GM19468 (cell line): ENCODE results near the gene CASR.
A peak's percentile ranks its signal among the peaks of the same experiment; 100 is the strongest.

Experiments used
- ATAC-seq: cut with Tn5 transposase; IDR thresholded peaks from one replicate; pipeline ENCODE4 v1.9.1; 2021; ENCODE audit warnings: mild to moderate bottlenecking, moderate library complexity, moderate number of reproducible peaks; ENCODE audit not compliant: unreplicated experiment; ENCODE audit errors: extremely low read depth

The CASR gene

GRCh38 chr3:122299215-122299614, 115.7 kb downstream of the CASR start:
- ATAC-seq, result no peak

DNA sequence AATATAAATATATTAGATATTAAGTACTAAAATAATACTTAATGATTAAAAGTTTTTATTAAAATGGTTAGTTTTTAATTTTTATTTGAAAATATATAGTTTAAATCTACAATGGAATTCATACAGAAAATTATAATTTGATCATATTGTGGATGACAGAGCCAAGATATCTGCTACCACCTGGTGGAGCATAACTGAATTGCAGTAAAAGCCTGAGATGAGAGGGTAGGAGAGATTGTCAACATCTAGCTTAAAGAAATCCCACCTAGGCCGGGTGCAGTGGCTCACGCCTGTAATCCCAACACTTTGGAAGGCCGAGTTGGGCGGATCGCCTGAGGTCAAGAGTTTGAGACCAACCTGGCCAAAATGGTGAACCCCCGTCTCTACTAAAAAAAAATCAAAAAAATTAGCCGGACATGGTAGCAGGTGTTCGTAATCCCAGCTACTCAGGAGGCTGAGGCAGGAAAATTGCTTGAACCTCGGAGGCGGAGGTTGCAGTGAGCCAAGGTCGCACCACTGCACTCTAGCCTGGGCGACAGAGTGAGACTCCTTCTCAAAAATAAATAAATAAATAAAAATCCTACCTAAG, 116.5 kb downstream of the CASR start:
- ATAC-seq, result no peak

- ATAC-seq, result peak; percentile 70
These were observed 117.6 kb downstream of the CASR start for GRCh38 chr3:122301063-122301462.

- no peak for ATAC-seq
These were observed 122.6 kb downstream of the CASR start for GRCh38 chr3:122305818-122306621.

DNA sequence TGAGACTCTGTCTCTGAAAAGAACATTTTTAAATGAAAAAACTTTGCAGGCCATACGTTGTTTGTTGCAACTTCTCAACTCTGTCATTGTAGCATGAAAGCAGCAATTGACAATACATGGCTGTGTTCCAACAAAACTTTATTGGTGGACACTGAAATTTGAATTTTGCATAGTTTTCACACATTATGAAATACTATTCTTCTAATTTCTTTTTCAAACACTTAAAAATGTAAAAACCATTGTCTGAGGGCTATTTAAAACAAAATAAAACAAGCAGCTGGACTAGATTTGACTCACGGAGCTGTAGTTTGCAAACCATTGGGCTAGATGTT, 123.1 kb downstream of the CASR start:
- no peak for ATAC-seq

DNA sequence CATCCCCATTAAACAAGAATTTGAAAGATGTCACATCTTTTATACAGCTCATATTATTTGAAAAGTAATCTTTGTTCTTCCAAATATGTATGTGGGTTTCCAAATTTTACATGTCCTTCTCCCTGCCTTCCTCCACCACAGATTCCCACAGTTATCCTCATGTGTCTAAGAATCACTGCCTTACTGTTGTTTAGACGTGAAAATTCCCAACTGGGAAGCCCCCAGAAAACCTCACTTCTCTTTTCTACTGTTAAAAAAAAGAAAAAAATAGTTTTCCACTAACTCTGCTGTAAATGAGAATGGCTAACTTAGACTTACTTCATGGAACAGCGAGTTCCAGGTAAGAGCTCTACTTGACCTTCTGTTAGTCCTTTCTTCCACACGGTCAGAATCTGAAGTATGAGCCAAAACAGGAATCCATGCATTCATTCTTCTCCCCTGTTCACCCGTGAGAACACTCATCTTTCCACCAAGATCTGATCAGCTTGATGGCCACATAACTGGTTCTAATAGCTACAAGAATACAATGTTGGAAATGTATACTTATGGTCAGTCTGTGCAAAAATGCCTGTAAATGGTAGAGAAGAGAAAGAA, 123.7 kb downstream of the CASR start:
- no peak for ATAC-seq

GRCh38 chr3:122307976-122308375, 124.5 kb downstream of the CASR start:
- no peak for ATAC-seq

DNA sequence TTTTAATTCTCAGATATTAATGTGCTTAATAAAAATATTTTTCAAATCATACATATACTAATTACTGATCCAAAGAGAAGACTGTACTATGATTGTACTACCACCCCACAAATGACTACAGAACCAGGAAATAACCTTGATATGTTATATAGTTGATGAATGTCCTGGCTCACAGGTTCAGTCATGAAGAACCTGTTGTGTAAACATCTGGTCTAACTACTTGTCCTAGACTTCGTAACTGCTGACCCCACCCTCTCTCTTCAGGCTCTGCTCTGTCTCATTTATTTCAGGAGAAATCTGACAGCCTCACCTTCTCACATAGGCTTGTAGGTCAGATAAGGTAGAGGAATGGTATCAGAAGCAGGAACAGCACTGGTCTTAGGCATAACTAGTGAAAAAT, 126.9 kb downstream of the CASR start:
- ATAC-seq, result no peak

GRCh38 chr3:122312826-122313225, 129.4 kb downstream of the CASR start:
- ATAC-seq, result no peak

GRCh38 chr3:122313281-122313680, 129.8 kb downstream of the CASR start:
- no peak for ATAC-seq

DNA sequence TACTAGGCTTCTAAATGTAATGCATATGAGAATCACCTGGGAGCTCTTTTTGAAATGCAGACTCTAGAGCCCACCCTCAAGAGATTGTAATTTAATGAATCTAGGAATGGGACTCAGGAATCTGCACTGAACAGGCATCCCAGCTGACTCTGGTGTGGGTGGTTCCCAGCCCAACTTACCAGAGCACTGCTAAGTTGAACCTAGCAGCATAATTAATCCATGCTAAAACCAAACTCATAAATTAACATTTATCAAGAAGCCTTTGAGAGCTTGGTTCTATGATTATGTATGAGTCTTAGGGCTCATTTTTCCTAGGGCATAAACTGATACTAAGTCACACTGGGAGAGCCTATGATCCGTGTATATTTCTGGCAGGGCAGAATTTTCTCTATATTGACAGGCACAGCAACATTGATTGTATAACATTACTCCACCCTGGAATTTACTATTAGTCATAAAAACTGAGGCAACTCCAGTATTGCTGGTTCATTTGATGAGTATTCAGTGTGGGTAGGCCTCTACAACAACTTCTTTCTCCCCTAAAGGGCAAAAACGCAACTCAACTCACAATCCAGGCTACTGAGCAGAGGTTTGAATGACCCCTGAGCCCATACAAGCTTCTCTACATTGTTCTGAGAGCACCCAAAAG, 130.9 kb downstream of the CASR start:
- no peak for ATAC-seq

DNA sequence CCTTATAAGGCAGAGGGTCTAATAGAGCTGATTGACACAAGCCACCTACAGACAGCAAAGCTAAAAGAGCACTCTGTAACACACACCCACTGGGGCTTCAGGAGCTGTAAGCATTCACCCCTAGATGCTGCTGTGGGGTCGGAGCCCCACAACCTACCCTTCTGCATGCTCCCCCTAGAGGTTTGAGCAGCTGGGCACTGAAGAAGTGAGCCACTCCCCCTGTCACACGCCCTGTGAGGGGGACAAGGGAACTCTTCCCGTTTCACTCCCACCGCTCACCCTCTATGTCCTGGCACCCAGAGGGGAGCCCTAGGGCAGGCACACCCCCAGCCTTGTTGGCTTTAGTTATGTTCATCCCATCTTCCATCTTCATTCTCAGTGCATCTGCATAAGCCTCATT, 132.2 kb downstream of the CASR start:
- ATAC-seq, result no peak

- ATAC-seq, result no peak
These were observed 132.9 kb downstream of the CASR start for GRCh38 chr3:122316368-122316767.

DNA sequence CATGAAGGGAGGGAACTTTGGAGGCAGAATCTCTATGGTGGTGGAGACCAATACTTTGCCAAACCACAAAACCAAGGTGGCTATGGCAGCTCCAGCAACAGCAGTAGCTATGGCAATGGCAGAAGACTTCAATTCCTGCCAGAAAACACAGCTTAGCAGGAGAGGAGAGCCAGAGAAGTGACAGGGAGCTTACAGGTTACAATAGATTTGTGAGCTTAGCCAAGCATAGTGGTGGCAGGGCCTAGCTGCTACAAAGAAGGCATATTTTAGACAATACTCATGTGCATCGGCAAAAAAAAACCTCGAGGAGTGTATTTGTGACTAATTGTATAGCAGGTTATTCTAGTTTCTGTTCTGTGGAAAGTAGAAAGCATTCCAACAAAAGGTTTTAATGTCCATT, 135.2 kb downstream of the CASR start:
- no peak for ATAC-seq

- ATAC-seq, result no peak
These were observed 138.9 kb downstream of the CASR start for GRCh38 chr3:122322095-122323075.

DNA sequence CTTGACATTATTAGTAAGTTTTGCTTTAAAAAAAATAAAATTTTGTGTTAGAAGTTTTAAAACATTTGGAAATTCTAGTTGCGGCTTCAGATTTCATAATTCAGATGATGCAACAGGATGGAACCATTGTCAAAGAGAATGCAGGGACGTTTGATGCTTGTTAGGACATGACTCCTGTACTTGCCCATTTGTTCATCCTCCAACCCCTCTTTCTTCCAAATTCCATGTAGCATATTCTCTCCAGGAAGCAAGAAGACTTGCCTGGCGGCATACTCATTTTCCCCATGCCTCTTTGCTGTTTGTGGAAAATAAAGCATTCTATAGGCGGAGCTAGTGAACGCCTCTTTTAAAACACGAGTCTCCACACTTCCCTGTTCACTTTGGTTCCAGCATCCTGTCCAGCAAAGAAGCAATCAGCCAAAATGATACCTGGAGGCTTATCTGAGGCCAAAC, 141.4 kb downstream of the CASR start, which contains the start of gene CSTA:
Gene CSTA (plus strand): TSS at position 378 of the 453 bp plus-strand sequence. CDS start 45 bp downstream, at position 423.
- ATAC-seq, result no peak

DNA sequence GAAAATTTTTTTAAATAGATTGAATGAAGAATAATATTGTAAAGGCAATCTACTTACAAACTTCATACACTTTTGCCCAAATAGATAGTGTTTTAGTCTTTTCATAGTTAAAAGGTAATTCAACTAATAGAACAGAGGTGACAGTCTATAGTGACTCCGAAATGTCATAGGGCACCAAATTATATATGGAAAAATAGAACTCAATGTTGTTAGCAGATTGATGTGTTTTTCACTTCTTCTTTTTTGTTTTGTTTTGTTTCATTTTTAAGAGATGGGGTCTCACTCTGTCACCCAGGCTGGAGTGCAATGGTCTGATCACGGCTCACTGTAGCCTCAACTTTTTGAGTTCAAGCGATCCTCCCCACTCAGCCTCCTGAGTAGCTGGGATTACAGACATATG, 142.3 kb downstream of the CASR start:
- ATAC-seq, result no peak

DNA sequence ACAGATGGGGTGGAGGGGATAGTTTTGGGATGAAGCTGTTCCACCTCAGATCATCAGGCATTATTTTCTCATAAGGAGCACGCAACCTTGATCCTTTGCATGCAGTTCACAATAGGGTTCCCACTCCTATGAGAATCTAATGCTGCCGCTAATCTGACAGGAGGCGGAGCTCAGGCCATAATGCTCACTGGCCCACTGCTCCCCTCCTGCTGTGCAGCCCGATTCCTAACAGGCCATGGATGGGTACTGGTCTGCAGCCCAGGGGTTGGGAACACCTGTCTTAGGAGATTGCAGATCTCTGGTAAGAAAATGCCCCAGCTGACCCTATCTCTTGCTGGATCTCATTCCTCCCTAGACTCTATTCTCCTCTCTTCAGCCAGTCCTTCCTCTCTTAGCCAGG, 148.4 kb downstream of the CASR start:
- ATAC-seq, result no peak

DNA sequence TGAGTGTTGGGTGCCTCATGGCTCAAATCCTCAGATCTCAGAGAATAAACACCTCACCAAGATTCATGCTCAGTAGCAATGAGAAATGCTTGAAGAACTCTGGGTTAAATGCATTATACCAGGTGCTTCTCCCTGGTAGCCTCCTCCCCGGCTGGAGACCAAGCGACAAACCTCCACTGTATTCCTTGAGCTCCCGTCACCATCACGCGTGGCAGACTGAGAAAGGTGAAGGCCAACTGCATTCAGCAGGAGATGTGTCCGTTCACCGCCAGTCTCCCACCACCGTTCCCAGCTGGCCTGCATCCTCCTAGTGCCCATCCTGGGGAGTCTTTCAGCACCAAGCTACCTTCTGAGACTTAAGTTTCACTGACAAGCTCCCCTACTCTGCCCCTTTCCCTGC, 149.1 kb downstream of the CASR start:
- ATAC-seq, result no peak
